ENCODE measurements around the gene CFAP70. TPM values are rescaled to one million over a fixed set of nuclear protein-coding genes. Genes with fewer than 3 reads are reported as not detected.

The CFAP70 gene
- total RNA-seq, 1 experiment from 2014 or later: 0.73 TPM

- BruUV-seq (replicated peaks): no TSS peak
- Histone ChIP-seq H3F3A (ENCODE audit: low read length, unreplicated experiment) (no peaks in the 10 kb centered on the region), H3K27me3 (ENCODE audit: low read length) (no peaks in the 10 kb centered on the region), H2AFZ (ENCODE audit: low read length) (no peak overlapping the region), H3K79me2 (ENCODE audit: low read length) (peaks cover 39% of the 10 kb centered on the region), H3K9ac (ENCODE audit: low read length) (no peak overlapping the region), H3K4me3 (ENCODE audit: low read length) (no peak overlapping the region), H3K36me3 (ENCODE audit: low read depth, low read length) (peaks cover 90% of the 10 kb centered on the region), H3K4me1 (ENCODE audit: insufficient read depth, low read length) (peaks cover 11% of the 10 kb centered on the region), H3K27ac (ENCODE audit: low read length) (no peak overlapping the region), H3K9me2 (replicated peaks; ENCODE audit: low read length) (no peaks in the 10 kb centered on the region), H3K4me2 (ENCODE audit: low read length) (no peak overlapping the region), H3K9me3 (ENCODE audit: low read length) (no peaks in the 10 kb centered on the region), H4K20me1 (ENCODE audit: low read length) (peaks cover 34% of the 10 kb centered on the region)
- POLR2A ChIA-PET (ENCODE audit: unreplicated experiment): no interaction called here
- CTCF ChIA-PET: interaction anchor here (0.6 kb wide), 1 partner anchor 116 kb away, joined by 3 read pairs; no protein-coding TSS in a partner anchor
- TF ChIP-seq CTCF (conservative IDR thresholded peaks at IDR 0.05; ENCODE audit: low read depth, low read length): no peak
- TF ChIP-seq EZH2phosphoT487 (IDR thresholded peaks at IDR 0.05; ENCODE audit: borderline replicate concordance, low read length): no peak
- no peak for TF ChIP-seq EZH2 (IDR thresholded peaks at IDR 0.05; ENCODE audit: low read length, unreplicated experiment)
- no peak for DNase-seq
- intact Hi-C loops (cut with micrococcal nuclease): no loop called here
- ATAC-seq: no peak
Observed at GRCh38 chr10:73239908-73240307, 118.8 kb downstream of the CFAP70 start.

DNA sequence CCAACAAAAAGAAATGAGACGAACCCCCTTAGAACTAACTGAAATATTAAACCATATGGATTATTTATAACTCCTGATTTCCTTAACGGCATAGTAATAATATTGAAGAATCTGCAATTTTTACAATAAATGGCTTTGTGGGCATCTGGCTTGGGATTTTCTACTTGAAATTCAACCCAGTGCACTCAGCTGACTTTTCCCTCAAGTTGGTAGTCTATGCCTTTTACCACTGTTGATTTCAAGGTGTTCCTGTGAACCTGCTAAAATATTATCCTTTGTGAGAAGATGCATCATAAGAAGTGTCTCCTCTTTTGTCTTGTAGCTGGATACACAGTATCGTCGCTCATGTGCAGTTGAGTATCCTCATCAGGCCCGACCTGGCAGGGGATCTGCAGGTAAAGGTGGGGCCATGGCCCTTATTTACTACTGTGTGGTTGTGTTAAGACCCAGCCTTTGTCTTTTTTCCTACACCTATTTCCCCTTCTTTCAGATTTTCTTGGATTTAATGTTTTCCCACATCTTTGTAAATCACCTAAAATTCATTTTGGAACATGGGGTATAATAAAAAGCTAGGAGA lies 119.6 kb downstream of the CFAP70 start:
- BruUV-seq (replicated peaks): no TSS peak
- Histone ChIP-seq H2AFZ (ENCODE audit: low read length) (no peak overlapping the region), H3K9me2 (replicated peaks; ENCODE audit: low read length) (no peaks in the 10 kb centered on the region), H4K20me1 (ENCODE audit: low read length) (peaks cover 25% of the 10 kb centered on the region), H3K79me2 (ENCODE audit: low read length) (peaks cover 31% of the 10 kb centered on the region), H3K4me1 (ENCODE audit: insufficient read depth, low read length) (peaks cover 2% of the 10 kb centered on the region), H3K4me2 (ENCODE audit: low read length) (no peak overlapping the region), H3K9ac (ENCODE audit: low read length) (no peak overlapping the region), H3F3A (ENCODE audit: low read length, unreplicated experiment) (no peaks in the 10 kb centered on the region), H3K27ac (ENCODE audit: low read length) (no peak overlapping the region), H3K36me3 (ENCODE audit: low read depth, low read length) (peaks cover 90% of the 10 kb centered on the region), H3K27me3 (ENCODE audit: low read length) (no peaks in the 10 kb centered on the region), H3K4me3 (ENCODE audit: low read length) (no peak overlapping the region), H3K9me3 (ENCODE audit: low read length) (no peaks in the 10 kb centered on the region)
- intact Hi-C loops (cut with micrococcal nuclease): no loop called here
- TF ChIP-seq EZH2phosphoT487 (IDR thresholded peaks at IDR 0.05; ENCODE audit: borderline replicate concordance, low read length): no peak
- TF ChIP-seq EZH2 (IDR thresholded peaks at IDR 0.05; ENCODE audit: low read length, unreplicated experiment): no peak
- no peak for TF ChIP-seq CTCF (conservative IDR thresholded peaks at IDR 0.05; ENCODE audit: low read depth, low read length)
- DNase-seq (no peak), ATAC-seq (no peak)
- ChIA-PET POLR2A (ENCODE audit: unreplicated experiment) (no interaction called here), CTCF (interaction anchor here (0.6 kb wide), 1 partner anchor 117 kb away, joined by 3 read pairs; no protein-coding TSS in a partner anchor)

GRCh38 chr10:73234695-73235094 lies 124.0 kb downstream of the CFAP70 start:
- no peaks in the 10 kb centered on the region for H3F3A ChIP-seq (ENCODE audit: low read length, unreplicated experiment)
- H3K9ac ChIP-seq (ENCODE audit: low read length): no peak overlapping the region
- no peak for DNase-seq
- BruUV-seq (replicated peaks): no TSS peak
- no peaks in the 10 kb centered on the region for H3K9me3 ChIP-seq (ENCODE audit: low read length)
- no peaks in the 10 kb centered on the region for H3K9me2 ChIP-seq (replicated peaks; ENCODE audit: low read length)
- H3K4me3 ChIP-seq (ENCODE audit: low read length): no peak overlapping the region
- no peak; the same call in 1 of the 2 replicates for ATAC-seq
- H3K36me3 ChIP-seq (ENCODE audit: low read depth, low read length): peaks cover 79% of the 10 kb centered on the region
- TF ChIP-seq EZH2phosphoT487 (IDR thresholded peaks at IDR 0.05; ENCODE audit: borderline replicate concordance, low read length): no peak
- TF ChIP-seq EZH2 (IDR thresholded peaks at IDR 0.05; ENCODE audit: low read length, unreplicated experiment): no peak
- no peak for TF ChIP-seq CTCF (conservative IDR thresholded peaks at IDR 0.05; ENCODE audit: low read depth, low read length)
- no peak overlapping the region for H3K27ac ChIP-seq (ENCODE audit: low read length)
- no peaks in the 10 kb centered on the region for H3K4me1 ChIP-seq (ENCODE audit: insufficient read depth, low read length)
- H3K27me3 ChIP-seq (ENCODE audit: low read length): no peaks in the 10 kb centered on the region
- H3K4me2 ChIP-seq (ENCODE audit: low read length): no peak overlapping the region
- no peak overlapping the region for H2AFZ ChIP-seq (ENCODE audit: low read length)
- H4K20me1 ChIP-seq (ENCODE audit: low read length): no peaks in the 10 kb centered on the region
- ChIA-PET POLR2A (ENCODE audit: unreplicated experiment) (interaction anchor here (0.5 to 0.8 kb wide), 2 partner anchors 12 to 140 kb away, joined by 5 to 13 read pairs; partner anchors contain the start of gene DNAJC9), CTCF (interaction anchor here (1.7 kb wide), 1 partner anchor 12 kb away, joined by 5 read pairs; the partner anchor contains the start of gene DNAJC9)
- intact Hi-C loops (cut with micrococcal nuclease): no loop called here
- H3K79me2 ChIP-seq (ENCODE audit: low read length): no peaks in the 10 kb centered on the region
